Measurements from ENCODE around the gene ABCA7.
A peak's percentile ranks its signal among the peaks of the same experiment; 100 is the strongest.

DNA sequence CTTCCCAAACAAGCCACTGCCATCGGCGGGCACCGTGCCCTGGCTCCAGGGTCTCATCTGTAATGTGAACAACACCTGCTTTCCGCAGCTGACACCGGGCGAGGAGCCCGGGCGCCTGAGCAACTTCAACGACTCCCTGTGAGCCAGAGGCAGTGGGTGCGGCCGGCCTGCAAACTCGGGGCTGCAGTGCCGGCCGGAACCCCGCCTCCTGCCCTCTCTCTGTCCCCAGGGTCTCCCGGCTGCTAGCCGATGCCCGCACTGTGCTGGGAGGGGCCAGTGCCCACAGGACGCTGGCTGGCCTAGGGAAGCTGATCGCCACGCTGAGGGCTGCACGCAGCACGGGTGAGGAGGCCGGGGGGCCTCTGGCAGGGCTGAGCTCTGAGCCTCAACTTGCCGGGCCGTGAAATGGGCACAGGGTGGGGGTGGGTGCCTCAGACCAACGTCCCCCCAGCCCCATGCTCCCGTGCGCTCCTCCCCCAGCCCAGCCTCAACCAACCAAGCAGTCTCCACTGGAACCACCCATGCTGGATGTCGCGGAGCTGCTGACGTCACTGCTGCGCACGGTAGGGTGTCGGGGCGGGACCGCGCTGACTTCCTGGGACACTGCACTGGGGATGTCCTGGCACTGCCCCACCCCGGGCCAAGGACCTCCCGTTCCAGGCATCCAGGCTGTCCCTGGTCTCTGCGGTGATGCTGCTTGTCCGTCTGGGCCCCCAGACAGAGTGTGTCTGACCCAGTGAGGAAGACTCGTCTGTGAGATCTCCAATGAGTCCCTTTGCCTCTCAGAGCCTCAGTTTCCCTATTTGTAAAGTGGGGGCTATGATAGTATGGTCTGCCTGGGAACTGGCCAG lies 2.2 kb downstream of the ABCA7 start:
- TF ChIP-seq, protein P1, sequence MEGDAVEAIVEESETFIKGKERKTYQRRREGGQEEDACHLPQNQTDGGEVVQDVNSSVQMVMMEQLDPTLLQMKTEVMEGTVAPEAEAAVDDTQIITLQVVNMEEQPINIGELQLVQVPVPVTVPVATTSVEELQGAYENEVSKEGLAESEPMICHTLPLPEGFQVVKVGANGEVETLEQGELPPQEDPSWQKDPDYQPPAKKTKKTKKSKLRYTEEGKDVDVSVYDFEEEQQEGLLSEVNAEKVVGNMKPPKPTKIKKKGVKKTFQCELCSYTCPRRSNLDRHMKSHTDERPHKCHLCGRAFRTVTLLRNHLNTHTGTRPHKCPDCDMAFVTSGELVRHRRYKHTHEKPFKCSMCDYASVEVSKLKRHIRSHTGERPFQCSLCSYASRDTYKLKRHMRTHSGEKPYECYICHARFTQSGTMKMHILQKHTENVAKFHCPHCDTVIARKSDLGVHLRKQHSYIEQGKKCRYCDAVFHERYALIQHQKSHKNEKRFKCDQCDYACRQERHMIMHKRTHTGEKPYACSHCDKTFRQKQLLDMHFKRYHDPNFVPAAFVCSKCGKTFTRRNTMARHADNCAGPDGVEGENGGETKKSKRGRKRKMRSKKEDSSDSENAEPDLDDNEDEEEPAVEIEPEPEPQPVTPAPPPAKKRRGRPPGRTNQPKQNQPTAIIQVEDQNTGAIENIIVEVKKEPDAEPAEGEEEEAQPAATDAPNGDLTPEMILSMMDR (IDR thresholded peaks at IDR 0.05): no peak
- TF ChIP-seq POLR2A (IDR thresholded peaks at IDR 0.05): peak in 1 of 3 donors; percentile 4
